Omental fat pad (tissue), 4 donors: ENCODE results near the gene PLS3. TPM values are rescaled to one million over a fixed set of nuclear protein-coding genes. Genes with fewer than 3 reads are reported as not detected.

Source experiments
- ATAC-seq: fragments of 150-250 bp; one replicate; pipeline ENCODE4 v1.9.1; 2016; ENCODE audit warnings: mild to moderate bottlenecking, moderate library complexity; ENCODE audit not compliant: low FRiP score
- DNase-seq: peaks from one replicate; pipeline ENCODE4 v3.0.0-alpha.2; 2019; ENCODE audit warnings: low spot score
- total RNA-seq, 4 donors: library from RNA; depleted of rRNA; stranded (reverse); fragments of >200 nt; gene quantifications; one replicate each; pipeline ENCODE4 v1.1.0, GENCODE V29; 2016
- TF ChIP-seq, protein P1 (sequence below), 3 donors: fragments of 450-650 bp; IDR thresholded peaks; one replicate each; pipeline ENCODE4 v1.5.1; 2016 to 2017; ENCODE audit warnings: antibody characterized with exemption in 3 of 3, mild to moderate bottlenecking in 3 of 3, moderate library complexity in 2 of 3

PLS3 gene, protein sequence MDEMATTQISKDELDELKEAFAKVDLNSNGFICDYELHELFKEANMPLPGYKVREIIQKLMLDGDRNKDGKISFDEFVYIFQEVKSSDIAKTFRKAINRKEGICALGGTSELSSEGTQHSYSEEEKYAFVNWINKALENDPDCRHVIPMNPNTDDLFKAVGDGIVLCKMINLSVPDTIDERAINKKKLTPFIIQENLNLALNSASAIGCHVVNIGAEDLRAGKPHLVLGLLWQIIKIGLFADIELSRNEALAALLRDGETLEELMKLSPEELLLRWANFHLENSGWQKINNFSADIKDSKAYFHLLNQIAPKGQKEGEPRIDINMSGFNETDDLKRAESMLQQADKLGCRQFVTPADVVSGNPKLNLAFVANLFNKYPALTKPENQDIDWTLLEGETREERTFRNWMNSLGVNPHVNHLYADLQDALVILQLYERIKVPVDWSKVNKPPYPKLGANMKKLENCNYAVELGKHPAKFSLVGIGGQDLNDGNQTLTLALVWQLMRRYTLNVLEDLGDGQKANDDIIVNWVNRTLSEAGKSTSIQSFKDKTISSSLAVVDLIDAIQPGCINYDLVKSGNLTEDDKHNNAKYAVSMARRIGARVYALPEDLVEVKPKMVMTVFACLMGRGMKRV
- 10 to 100 TPM; 60.6 to 96.5 (median 63.0) TPM for total RNA-seq

DNA sequence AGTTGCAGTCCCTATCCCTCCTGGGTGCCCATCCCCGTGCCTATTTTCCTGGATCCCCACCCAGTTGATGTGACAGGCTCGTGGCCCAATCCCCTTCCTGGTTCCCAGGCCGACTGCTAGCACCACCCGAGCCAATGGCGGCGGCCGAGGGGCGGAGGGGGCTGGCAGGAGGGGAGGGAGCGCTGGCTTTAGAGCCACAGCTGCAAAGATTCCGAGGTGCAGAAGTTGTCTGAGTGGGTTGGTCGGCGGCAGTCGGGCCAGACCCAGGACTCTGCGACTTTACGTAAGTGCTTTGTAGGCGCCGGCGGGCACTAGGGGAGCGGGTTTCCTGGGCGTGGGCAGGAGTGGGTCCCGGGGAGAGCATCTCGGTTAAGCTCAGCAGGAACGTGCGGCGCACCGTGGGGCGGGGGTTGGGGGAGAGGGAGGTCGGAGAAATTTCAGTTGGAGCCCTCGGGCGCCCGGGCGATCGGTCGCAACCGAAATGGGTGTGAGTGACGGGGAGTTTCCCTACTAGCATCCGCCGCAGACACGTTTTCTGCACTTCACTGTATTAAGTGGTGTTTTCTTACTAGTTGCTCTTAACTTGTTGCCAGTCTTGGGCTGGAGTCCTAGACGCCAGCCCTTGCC is at the start of gene PLS3:
Gene PLS3 (plus strand): TSS at position 197 of the 627 bp plus-strand sequence. CDS start 49,077 bp downstream, outside the sequence.
- TF ChIP-seq, protein P1, sequence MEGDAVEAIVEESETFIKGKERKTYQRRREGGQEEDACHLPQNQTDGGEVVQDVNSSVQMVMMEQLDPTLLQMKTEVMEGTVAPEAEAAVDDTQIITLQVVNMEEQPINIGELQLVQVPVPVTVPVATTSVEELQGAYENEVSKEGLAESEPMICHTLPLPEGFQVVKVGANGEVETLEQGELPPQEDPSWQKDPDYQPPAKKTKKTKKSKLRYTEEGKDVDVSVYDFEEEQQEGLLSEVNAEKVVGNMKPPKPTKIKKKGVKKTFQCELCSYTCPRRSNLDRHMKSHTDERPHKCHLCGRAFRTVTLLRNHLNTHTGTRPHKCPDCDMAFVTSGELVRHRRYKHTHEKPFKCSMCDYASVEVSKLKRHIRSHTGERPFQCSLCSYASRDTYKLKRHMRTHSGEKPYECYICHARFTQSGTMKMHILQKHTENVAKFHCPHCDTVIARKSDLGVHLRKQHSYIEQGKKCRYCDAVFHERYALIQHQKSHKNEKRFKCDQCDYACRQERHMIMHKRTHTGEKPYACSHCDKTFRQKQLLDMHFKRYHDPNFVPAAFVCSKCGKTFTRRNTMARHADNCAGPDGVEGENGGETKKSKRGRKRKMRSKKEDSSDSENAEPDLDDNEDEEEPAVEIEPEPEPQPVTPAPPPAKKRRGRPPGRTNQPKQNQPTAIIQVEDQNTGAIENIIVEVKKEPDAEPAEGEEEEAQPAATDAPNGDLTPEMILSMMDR (IDR thresholded peaks at IDR 0.05): no peak
- ATAC-seq: peak; percentile 42
- peak; percentile 33 for DNase-seq

DNA sequence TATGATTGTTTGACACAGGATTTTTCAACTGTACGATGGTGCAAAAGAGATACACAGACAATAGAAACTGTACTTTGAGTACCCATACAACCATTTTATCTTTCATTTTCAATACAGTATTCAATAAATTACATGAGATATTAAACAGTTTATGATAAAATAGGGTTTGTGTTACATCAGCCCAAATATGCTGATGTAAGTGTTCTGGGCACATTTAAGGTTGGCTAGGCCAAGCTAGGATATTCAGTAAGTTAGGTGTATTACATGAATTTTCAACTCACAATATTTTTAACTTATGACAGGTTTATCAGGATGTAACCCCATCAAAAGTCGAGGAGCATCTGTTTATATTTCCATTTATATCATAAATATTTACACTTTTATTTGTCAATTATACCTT is 42.9 kb upstream of the PLS3 start:
- ATAC-seq (no peak), DNase-seq (no peak)
- TF ChIP-seq, protein P1 (IDR thresholded peaks at IDR 0.05): no peak

DNA sequence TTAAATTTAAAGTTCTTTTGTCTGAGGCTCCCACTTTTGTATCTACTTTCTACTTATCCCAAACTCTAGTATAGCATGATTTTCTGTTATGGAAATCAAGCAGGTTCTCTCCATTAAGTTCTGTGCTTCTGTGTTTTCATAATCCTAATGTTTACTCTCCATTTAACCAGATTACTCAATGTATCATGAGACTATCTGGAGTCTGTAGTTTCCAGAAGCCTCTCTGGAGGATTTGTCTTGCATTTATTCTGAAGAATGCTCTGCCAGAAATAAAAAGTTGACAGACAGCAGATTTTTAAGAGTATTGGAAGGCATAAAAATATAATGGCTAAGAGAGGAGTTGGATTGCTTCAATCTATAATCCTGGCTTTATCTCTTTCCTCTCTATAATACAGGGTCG is 39.2 kb upstream of the PLS3 start:
- no peak for DNase-seq

DNA sequence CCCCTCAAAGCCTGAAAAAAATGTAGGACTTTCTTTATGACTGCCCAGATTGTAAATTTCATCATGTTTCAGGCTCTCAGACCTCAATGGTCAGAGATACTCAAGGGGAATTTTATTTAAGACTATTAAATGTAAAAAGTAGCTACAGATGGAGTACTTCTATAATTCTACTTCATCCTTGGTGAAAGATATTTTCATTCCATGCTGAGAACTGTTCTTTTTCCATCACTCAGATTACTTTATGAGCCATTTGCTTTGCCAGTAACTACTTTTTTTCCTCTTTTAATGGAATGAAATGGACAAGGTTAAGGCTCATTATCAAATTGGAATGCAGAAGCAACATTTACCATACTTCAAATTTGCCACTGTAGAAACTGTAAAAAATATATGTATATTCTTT is 38.0 kb upstream of the PLS3 start:
- ATAC-seq (no peak), DNase-seq (no peak)
- TF ChIP-seq, protein P1 (IDR thresholded peaks at IDR 0.05): no peak

More for the DNA sequence above, 39.2 kb upstream of the PLS3 start:
- ATAC-seq: no peak
- TF ChIP-seq, protein P1 (IDR thresholded peaks at IDR 0.05): no peak

DNA sequence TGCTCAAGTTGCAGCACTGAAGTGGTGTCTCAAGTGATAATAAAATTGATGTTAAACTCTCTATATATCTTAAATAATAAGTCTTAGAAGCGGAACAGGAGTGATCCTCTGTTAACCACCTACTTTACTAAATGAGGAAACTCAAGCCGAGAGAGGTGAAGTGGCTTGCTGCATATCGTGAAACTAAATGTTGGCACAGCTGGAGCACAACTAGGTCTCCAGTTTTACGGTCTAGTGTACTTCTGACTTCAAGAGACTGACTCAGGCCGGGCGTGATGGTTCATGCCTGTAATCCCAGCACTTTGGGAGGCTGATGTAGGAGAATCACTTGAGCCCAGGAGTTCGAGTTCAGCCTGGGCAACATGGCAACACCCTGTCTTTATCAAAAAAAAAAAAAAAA is 35.5 kb upstream of the PLS3 start:
- no peak for ATAC-seq
- TF ChIP-seq, protein P1 (IDR thresholded peaks at IDR 0.05): no peak
- DNase-seq: no peak

DNA sequence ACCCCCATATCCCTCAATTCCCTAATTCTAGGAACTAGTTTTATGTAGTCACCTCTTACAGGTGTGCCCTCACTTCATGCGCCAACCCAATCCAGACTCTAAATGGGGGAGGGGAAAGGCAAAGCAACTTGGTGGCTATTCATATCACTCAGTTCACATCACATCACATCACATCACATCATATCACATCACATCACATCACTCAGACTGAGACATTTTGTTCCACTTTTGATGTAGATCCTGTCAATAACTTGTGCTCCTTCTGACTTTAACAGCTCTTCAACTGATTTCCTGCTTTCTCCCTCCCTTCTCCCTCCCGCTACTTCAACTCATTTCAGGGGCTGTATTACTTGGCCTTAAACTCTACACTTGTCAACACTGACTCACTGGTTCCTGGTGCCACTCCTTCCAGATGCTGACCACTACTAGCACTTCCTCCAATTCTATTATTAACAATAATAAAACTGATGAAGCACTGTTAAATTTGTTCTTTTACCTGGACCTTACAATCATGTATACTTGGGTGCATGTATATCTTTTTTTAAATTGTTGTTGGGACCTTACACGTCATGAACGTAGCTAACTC is 29.1 kb upstream of the PLS3 start:
- ATAC-seq (no peak), DNase-seq (no peak)
- TF ChIP-seq, protein P1 (IDR thresholded peaks at IDR 0.05): no peak
